GM12878 (cell line): ENCODE results near the gene SENP1. TPM values are rescaled to one million over a fixed set of nuclear protein-coding genes. Genes with fewer than 3 reads are reported as not detected.

ENCODE experiments used
- ATAC-seq: fragments of 200-7000 bp; cut with Tn5 transposase; 3 replicates; pipeline ENCODE4 v1.9.1; 2020; ENCODE audit warnings: mild to moderate bottlenecking, moderate library complexity
- BruUV-seq: library from RNA; stranded (reverse); fragments of 400-500 nt; replicated peaks from 2 replicates; lab custom pipeline; 2021; lab: Mats Ljungman, UMichigan
- CTCF ChIA-PET: fragments of 300-600 bp; sonication (Branson Sonifier 250); formaldehyde crosslinking; extraction: SDS; loops from one replicate; lab custom pipeline; 2021; ENCODE audit warnings: inconsistent platforms; lab: Yijun Ruan, JAX
- POLR2A ChIA-PET: fragments of 350-600 bp; formaldehyde crosslinking; extraction: SDS; loops from one replicate; lab custom pipeline; 2021; ENCODE audit warnings: inconsistent platforms; lab: Charles Lee
- RAD21 ChIA-PET: fragments of 300-600 bp; sonication (Branson Sonifier 250); formaldehyde crosslinking; loops from one replicate; lab custom pipeline; 2023; ENCODE audit warnings: antibody characterized with exemption; ENCODE audit not compliant: unreplicated experiment; lab: Charles Lee
- SMC1A ChIA-PET: fragments of 300-600 bp; sonication (Branson Sonifier 250); formaldehyde crosslinking; loops from one replicate; lab custom pipeline; 2023; ENCODE audit not compliant: unreplicated experiment, uncharacterized antibody; lab: Charles Lee
- DNase-seq: peaks from one replicate; pipeline ENCODE4 v3.0.0-alpha.2; 2011; ENCODE audit warnings: low read depth, low spot score
- FAIRE-seq: peaks from 3 replicates; lab custom pipeline; 2011; peaks lifted over from hg19 to GRCh38; lab: Jason Lieb, UNC
- H2AFZ ChIP-seq: 2 replicates; pipeline ENCODE4 v1.6.0; 2011; ENCODE audit warnings: low read depth, low read length, control low read depth; ENCODE audit not compliant: control insufficient read depth
- H3K27ac ChIP-seq: 2 replicates; pipeline ENCODE4 v1.5.1; 2011; ENCODE audit warnings: control low read depth; ENCODE audit not compliant: control insufficient read depth, insufficient read depth
- H3K27me3 ChIP-seq, 2 experiments: replicated peaks in 1 of 2; 2 replicates each; pipeline versions ENCODE4 v1.6.0 to v1.6.1; 2011; ENCODE audit warnings: low read length in 1 of 2; ENCODE audit not compliant: control insufficient read depth in 2 of 2, insufficient read depth in 2 of 2
- H3K36me3 ChIP-seq, 2 experiments: 2 replicates each; pipeline ENCODE4 v1.5.1; 2011; ENCODE audit warnings: low read length in 1 of 2; ENCODE audit not compliant: control insufficient read depth in 2 of 2, insufficient read depth in 2 of 2
- H3K4me1 ChIP-seq: 2 replicates; pipeline ENCODE4 v1.6.1; 2011; ENCODE audit warnings: mild to moderate bottlenecking, low read length, moderate library complexity, mixed read lengths; ENCODE audit not compliant: control insufficient read depth, insufficient read depth
- H3K4me2 ChIP-seq: 2 replicates; pipeline ENCODE4 v1.6.0; 2011; ENCODE audit warnings: control low read depth; ENCODE audit not compliant: control insufficient read depth, insufficient read depth
- H3K4me3 ChIP-seq: fragments of 200-600 bp; sonication (generic); 2 replicates; pipeline ENCODE4 v1.5.1; 2016
- H3K79me2 ChIP-seq: 2 replicates; pipeline ENCODE4 v1.6.0; 2011; ENCODE audit warnings: low read length; ENCODE audit not compliant: control insufficient read depth, insufficient read depth
- H3K9ac ChIP-seq: 2 replicates; pipeline ENCODE4 v1.8.0; 2011; ENCODE audit warnings: low read length, control low read depth, mixed read lengths; ENCODE audit not compliant: control insufficient read depth, insufficient read depth
- H3K9me3 ChIP-seq: replicated peaks from 3 replicates; pipeline ENCODE4 v1.5.1; 2011; ENCODE audit warnings: mild to moderate bottlenecking, low read length; ENCODE audit not compliant: control insufficient read depth, insufficient read depth
- H4K20me1 ChIP-seq: 2 replicates; pipeline ENCODE4 v1.6.0; 2011; ENCODE audit not compliant: control insufficient read depth, insufficient read depth
- BMI1 ChIP-seq: fragments of 450-650 bp; IDR thresholded peaks from 2 replicates; pipeline ENCODE4 v1.6.1; 2016; ENCODE audit warnings: mild to moderate bottlenecking, moderate library complexity, borderline replicate concordance
- CBFB ChIP-seq: IDR thresholded peaks from 2 replicates; pipeline ENCODE4 v1.6.1; 2016; ENCODE audit warnings: antibody characterized with exemption, low read depth
- CHD4 ChIP-seq: fragments of 200-600 bp; sonication (generic); IDR thresholded peaks from 2 replicates; pipeline ENCODE4 v1.6.1; 2016; ENCODE audit warnings: mild to moderate bottlenecking
- NR2C1 ChIP-seq: fragments of 450-650 bp; IDR thresholded peaks from 2 replicates; pipeline ENCODE4 v1.6.1; 2017; ENCODE audit warnings: antibody characterized with exemption, mild to moderate bottlenecking, moderate library complexity
- SREBF1 ChIP-seq: IDR thresholded peaks from 2 replicates; pipeline ENCODE4 v1.6.1; 2012; ENCODE audit warnings: mild to moderate bottlenecking, low read length
- TARDBP ChIP-seq: IDR thresholded peaks from 2 replicates; pipeline ENCODE4 v1.6.1; 2016; ENCODE audit warnings: borderline replicate concordance
- TCF12 ChIP-seq: IDR thresholded peaks from 2 replicates; pipeline ENCODE4 v1.6.1; 2011; ENCODE audit warnings: low read depth, mild to moderate bottlenecking, low read length
- TCF7 ChIP-seq: IDR thresholded peaks from 2 replicates; pipeline ENCODE4 v1.6.1; 2014; ENCODE audit warnings: antibody characterized with exemption, borderline replicate concordance
- WGBS: methylation state at CpG from one replicate; pipeline ENCODE4 v1.1.6; 2016; ENCODE audit warnings: low lambda C conversion rate; ENCODE audit not compliant: insufficient replicate concordance, insufficient coverage; ENCODE audit errors: missing lambda C conversion rate; 5-methylcytosine and 5-hydroxymethylcytosine counted together
- in situ Hi-C: fragments of 300-500 bp; cut with MboI; formaldehyde crosslinking; loops from 9 replicates; pipeline ENCODE4 v1.14.3; 2018; ENCODE audit warnings: mixed read lengths
- intact Hi-C: fragments of 100-400 bp; cut with micrococcal nuclease; formaldehyde crosslinking; loops from one replicate; pipeline ENCODE4 v1.14.2; 2022; ENCODE audit not compliant: unreplicated experiment
- polyA plus RNA-seq, 11 experiments: library from polyadenylated mRNA; depleted of rRNA in 4 of 11; unstranded in 6 of 11; stranded (reverse) in 5 of 11; fragments of >200 nt; fragmentation: Nextera tagmentation in 4 of 11; fragmentation: Illumina TruSeq in 1 of 11; extraction: Ambion mirVana in 4 of 11; extraction: Trizol in 1 of 11; gene quantifications; 1 replicate in 1 of 11; 2 replicates in 10 of 11; pipeline versions ENCODE4 v1.2.1 to v1.2.3, GENCODE V29; 2011 to 2016; ENCODE audit warnings: inconsistent platforms in 2 of 11, missing spikeins in 2 of 11, low read depth in 1 of 11
- total RNA-seq, 4 experiments: library from RNA; depleted of rRNA in 3 of 4; stranded (reverse); fragments of >200 nt in 3 of 4; fragmentation: Illumina TruSeq in 1 of 4; extraction: Trizol in 1 of 4; gene quantifications; 2 replicates each; pipeline versions ENCODE4 v1.2.1 to v1.2.3, GENCODE V29; 2013 to 2021
- TF ChIP-seq, protein P1 (sequence below): fragments of 150-350 bp; IDR thresholded peaks from 2 replicates; pipeline ENCODE4 v1.6.1; 2014; ENCODE audit warnings: mild to moderate bottlenecking, low read depth, low read length
- TF ChIP-seq, protein P2 (sequence below): fragments of 450-650 bp; IDR thresholded peaks from 2 replicates; pipeline ENCODE4 v1.6.1; 2017; ENCODE audit warnings: mild to moderate bottlenecking
- TF ChIP-seq, protein P3 (sequence below): fragments of 450-650 bp; IDR thresholded peaks from 2 replicates; pipeline ENCODE4 v1.6.1; 2018; ENCODE audit warnings: borderline replicate concordance, mild to moderate bottlenecking; ENCODE audit not compliant: partially characterized antibody
- TF ChIP-seq, protein P4 (sequence below): fragments of 450-650 bp; IDR thresholded peaks from 2 replicates; pipeline ENCODE4 v1.6.1; 2016; ENCODE audit warnings: mild to moderate bottlenecking
- TF ChIP-seq, protein P5 (sequence below): fragments of 450-650 bp; IDR thresholded peaks from 2 replicates; pipeline ENCODE4 v1.6.1; 2017; ENCODE audit warnings: antibody characterized with exemption, mild to moderate bottlenecking, moderate library complexity

Gene SENP1
- total and polyA plus RNA-seq, 10 of the 15 experiments (the other 5 are each of a cell fraction or from before 2014, with no cell fraction given): 8.1 to 52.4 (median 26.1) TPM

DNA sequence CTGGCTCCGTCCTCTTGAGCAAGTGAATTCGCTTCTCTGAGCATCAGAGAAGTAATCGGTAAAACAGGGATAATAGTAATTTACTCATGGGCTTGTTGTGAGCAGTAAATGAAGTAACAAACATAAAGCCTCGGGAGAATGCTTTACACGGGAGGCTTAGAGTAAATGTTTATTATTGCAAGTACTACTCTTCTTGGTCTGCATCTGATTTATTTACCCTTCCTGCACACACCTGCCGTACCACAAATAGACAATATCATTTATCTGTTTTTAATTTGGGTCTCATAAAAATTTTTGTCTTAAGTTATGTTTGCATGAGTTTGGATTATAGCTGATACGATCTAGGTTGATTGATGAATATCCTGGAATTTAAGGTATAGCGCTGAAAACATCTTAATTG lies 93.8 kb downstream of the SENP1 start (continued):
- TF ChIP-seq, protein P1, sequence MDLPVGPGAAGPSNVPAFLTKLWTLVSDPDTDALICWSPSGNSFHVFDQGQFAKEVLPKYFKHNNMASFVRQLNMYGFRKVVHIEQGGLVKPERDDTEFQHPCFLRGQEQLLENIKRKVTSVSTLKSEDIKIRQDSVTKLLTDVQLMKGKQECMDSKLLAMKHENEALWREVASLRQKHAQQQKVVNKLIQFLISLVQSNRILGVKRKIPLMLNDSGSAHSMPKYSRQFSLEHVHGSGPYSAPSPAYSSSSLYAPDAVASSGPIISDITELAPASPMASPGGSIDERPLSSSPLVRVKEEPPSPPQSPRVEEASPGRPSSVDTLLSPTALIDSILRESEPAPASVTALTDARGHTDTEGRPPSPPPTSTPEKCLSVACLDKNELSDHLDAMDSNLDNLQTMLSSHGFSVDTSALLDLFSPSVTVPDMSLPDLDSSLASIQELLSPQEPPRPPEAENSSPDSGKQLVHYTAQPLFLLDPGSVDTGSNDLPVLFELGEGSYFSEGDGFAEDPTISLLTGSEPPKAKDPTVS: no peak
- TF ChIP-seq NR2C1: no peak
- TF ChIP-seq, protein P2, sequence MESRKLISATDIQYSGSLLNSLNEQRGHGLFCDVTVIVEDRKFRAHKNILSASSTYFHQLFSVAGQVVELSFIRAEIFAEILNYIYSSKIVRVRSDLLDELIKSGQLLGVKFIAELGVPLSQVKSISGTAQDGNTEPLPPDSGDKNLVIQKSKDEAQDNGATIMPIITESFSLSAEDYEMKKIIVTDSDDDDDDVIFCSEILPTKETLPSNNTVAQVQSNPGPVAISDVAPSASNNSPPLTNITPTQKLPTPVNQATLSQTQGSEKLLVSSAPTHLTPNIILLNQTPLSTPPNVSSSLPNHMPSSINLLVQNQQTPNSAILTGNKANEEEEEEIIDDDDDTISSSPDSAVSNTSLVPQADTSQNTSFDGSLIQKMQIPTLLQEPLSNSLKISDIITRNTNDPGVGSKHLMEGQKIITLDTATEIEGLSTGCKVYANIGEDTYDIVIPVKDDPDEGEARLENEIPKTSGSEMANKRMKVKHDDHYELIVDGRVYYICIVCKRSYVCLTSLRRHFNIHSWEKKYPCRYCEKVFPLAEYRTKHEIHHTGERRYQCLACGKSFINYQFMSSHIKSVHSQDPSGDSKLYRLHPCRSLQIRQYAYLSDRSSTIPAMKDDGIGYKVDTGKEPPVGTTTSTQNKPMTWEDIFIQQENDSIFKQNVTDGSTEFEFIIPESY: no peak

DNA sequence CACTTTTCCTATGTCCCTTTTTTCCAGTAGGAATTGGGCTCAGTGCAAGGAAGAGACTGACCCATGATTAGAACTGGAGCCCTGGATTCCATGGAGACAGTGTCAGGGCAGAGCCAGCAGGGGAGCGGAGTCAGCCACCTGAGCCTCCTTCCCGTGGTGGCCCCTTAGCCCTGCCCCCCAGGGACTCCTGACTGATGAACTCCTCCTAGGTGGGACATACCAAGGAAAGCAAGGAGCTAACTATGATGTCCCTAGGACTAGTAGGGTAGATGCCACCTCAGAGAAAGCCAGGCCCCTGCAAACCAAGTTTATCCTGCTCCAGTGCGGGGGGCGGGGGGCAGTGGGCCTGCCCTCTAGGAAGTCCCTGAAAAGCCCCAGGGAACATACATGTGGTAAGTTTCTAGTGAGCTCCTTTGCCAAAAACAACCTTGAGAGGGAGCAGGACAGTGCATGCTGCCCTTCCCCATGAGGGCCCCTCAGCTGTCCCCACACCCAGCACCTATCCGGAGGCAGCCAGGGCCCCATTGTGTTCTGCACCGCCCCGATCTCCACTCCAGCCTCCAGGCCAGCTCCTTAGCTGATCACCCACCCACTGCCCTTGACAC lies 95.4 kb downstream of the SENP1 start:
- Histone ChIP-seq H3K27me3 (peaks cover 5 to 6% of the 10 kb centered on the region in 2 experiments; a peak in 3 of 4 replicates), H3K4me2 (no peak overlapping the region), H2AFZ (no peak overlapping the region), H3K4me3 (no peak overlapping the region), H4K20me1 (no peaks in the 10 kb centered on the region), H3K9me3 (no peaks in the 10 kb centered on the region), H3K27ac (no peak overlapping the region), H3K9ac (no peak overlapping the region), H3K36me3 (no peaks in the 10 kb centered on the region), H3K4me1 (no peaks in the 10 kb centered on the region), H3K79me2 (no peaks in the 10 kb centered on the region)
- RAD21 ChIA-PET: no interaction called here
- in situ Hi-C loops (no loop called here), intact Hi-C loops (no loop called here)
- no TSS peak for BruUV-seq
- ATAC-seq: no peak
- FAIRE-seq: no peak
- 44% methylated on average over 7 of the region's 7 CpGs for WGBS
- CTCF ChIA-PET: no interaction called here
- POLR2A ChIA-PET: no interaction called here
- SMC1A ChIA-PET: no interaction called here
- DNase-seq: no peak
- TF ChIP-seq SREBF1 (no peak), TCF12 (no peak), TCF7 (no peak), CBFB (no peak), TARDBP (no peak), CHD4 (no peak), BMI1 (no peak)
- TF ChIP-seq, protein P3, sequence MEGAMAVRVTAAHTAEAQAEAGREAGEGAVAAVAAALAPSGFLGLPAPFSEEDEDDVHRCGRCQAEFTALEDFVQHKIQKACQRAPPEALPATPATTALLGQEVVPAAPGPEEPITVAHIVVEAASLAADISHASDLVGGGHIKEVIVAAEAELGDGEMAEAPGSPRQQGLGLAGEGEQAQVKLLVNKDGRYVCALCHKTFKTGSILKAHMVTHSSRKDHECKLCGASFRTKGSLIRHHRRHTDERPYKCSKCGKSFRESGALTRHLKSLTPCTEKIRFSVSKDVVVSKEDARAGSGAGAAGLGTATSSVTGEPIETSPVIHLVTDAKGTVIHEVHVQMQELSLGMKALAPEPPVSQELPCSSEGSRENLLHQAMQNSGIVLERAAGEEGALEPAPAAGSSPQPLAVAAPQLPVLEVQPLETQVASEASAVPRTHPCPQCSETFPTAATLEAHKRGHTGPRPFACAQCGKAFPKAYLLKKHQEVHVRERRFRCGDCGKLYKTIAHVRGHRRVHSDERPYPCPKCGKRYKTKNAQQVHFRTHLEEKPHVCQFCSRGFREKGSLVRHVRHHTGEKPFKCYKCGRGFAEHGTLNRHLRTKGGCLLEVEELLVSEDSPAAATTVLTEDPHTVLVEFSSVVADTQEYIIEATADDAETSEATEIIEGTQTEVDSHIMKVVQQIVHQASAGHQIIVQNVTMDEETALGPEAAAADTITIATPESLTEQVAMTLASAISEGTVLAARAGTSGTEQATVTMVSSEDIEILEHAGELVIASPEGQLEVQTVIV: no peak
- TF ChIP-seq, protein P4, sequence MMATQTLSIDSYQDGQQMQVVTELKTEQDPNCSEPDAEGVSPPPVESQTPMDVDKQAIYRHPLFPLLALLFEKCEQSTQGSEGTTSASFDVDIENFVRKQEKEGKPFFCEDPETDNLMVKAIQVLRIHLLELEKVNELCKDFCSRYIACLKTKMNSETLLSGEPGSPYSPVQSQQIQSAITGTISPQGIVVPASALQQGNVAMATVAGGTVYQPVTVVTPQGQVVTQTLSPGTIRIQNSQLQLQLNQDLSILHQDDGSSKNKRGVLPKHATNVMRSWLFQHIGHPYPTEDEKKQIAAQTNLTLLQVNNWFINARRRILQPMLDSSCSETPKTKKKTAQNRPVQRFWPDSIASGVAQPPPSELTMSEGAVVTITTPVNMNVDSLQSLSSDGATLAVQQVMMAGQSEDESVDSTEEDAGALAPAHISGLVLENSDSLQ: no peak
- TF ChIP-seq, protein P5, sequence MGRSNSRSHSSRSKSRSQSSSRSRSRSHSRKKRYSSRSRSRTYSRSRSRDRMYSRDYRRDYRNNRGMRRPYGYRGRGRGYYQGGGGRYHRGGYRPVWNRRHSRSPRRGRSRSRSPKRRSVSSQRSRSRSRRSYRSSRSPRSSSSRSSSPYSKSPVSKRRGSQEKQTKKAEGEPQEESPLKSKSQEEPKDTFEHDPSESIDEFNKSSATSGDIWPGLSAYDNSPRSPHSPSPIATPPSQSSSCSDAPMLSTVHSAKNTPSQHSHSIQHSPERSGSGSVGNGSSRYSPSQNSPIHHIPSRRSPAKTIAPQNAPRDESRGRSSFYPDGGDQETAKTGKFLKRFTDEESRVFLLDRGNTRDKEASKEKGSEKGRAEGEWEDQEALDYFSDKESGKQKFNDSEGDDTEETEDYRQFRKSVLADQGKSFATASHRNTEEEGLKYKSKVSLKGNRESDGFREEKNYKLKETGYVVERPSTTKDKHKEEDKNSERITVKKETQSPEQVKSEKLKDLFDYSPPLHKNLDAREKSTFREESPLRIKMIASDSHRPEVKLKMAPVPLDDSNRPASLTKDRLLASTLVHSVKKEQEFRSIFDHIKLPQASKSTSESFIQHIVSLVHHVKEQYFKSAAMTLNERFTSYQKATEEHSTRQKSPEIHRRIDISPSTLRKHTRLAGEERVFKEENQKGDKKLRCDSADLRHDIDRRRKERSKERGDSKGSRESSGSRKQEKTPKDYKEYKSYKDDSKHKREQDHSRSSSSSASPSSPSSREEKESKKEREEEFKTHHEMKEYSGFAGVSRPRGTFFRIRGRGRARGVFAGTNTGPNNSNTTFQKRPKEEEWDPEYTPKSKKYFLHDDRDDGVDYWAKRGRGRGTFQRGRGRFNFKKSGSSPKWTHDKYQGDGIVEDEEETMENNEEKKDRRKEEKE: no peak
